HL-60 (cell line): ENCODE measurements around the gene LRRC61.
"Not testable (repeated sequence)": the region's sequence is repeated elsewhere in the genome, so short reads cannot be mapped to it uniquely, and the experiment has no call there.

Experiments used
- CTCF ChIP-seq: IDR thresholded peaks from one replicate; pipeline ENCODE4 v1.5.1; 2011; ENCODE audit warnings: low read length, control low read depth, inconsistent platforms; ENCODE audit not compliant: insufficient read depth
- REST ChIP-seq: IDR thresholded peaks from 2 replicates; pipeline ENCODE4 v1.6.1; 2012; ENCODE audit warnings: low read depth; ENCODE audit not compliant: insufficient replicate concordance

- TF ChIP-seq CTCF, REST: not testable (repeated sequence)
These were observed 27.5 kb upstream of the LRRC61 start for GRCh38 chr7:150295614-150296013.
